Measurements from ENCODE around the gene MFSD8.
"Not testable (repeated sequence)": the region's sequence is repeated elsewhere in the genome, so short reads cannot be mapped to it uniquely, and the experiment has no call there.

MFSD8 gene

DNA sequence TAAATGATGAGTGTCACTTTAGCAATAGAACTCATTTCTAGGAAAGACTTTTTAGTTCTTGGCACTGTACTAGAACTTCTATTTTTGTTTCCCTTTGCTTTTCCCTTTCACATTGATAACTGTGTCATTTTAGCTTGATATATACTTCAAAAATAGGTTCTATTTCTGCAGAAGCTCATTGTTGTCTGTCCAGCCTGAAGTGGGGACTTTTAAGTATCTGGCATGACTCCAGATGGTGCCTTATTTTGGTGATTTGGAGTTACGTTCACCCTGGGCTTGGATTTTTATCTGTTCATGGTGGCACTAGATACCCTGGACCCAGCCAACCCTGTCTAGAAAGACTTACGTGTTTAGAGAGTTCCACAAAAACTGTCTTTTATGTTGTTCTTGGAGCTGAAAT lies 3.6 kb upstream of the MFSD8 start:
- in situ Hi-C loops (cut with HindIII; ENCODE audit: low sequenced_read_pairs), result no loop called here
- DNase-seq (ENCODE audit: low read depth), result no peak
- TF ChIP-seq, protein P1, sequence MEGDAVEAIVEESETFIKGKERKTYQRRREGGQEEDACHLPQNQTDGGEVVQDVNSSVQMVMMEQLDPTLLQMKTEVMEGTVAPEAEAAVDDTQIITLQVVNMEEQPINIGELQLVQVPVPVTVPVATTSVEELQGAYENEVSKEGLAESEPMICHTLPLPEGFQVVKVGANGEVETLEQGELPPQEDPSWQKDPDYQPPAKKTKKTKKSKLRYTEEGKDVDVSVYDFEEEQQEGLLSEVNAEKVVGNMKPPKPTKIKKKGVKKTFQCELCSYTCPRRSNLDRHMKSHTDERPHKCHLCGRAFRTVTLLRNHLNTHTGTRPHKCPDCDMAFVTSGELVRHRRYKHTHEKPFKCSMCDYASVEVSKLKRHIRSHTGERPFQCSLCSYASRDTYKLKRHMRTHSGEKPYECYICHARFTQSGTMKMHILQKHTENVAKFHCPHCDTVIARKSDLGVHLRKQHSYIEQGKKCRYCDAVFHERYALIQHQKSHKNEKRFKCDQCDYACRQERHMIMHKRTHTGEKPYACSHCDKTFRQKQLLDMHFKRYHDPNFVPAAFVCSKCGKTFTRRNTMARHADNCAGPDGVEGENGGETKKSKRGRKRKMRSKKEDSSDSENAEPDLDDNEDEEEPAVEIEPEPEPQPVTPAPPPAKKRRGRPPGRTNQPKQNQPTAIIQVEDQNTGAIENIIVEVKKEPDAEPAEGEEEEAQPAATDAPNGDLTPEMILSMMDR (IDR thresholded peaks at IDR 0.05; ENCODE audit: low read depth, low read length, missing control alignments), result no peak
- no peak overlapping the region for H3K4me3 ChIP-seq (ENCODE audit: low read depth, low read length)

DNA sequence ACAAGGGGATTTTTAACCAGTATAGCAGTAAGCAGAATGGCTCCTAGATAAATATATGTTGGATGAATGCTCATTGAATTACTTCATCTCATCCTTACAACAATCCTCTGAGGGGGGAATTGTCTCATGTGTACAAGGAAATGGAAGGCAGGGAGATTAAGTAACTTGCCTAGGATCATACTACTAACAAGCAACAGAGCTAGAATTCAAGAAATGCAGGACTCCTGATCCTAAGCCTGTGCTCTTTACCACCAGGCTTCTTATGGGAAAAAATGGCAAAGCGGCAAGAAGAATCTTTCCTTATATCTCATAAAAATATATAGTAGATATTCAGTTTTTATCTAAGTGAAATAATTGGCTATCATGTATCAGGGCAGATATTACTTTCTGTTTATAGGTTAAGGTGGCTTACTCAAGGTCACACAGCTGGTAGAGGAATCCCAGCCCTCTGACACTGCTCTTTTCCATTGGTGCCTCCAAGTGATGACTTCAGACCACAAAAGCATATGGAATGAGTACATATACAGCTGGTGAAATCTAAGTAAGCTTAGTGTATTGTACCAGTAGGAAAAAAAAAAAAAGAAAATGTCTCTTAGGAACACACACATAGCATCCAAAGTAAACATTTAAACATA lies 2.3 kb upstream of the MFSD8 start:
- no peak for DNase-seq (ENCODE audit: low read depth)
- in situ Hi-C loops (cut with HindIII; ENCODE audit: low sequenced_read_pairs), result no loop called here
- no peak overlapping the region for H3K4me3 ChIP-seq (ENCODE audit: low read depth, low read length)
- TF ChIP-seq, protein P1 (IDR thresholded peaks at IDR 0.05; ENCODE audit: low read depth, low read length, missing control alignments), result no peak

DNA sequence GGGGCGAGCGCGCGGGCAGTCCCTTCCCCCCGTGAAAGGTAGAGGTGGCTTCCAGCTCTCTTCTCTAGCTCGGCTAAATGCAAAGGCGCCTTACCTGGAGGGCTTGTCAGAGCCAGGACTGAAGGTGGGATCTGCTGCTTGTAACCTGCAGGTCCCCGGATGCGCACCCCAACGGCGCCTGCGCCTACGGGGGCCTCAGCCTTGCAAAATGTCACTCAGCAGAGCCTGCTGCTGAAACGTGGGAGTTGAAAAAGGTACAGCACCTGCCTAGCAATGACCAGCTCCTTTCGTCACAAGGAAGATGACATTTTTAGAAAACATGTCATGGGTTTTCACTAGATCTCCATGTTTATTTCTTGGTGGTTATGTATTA lies 816 bp upstream of the MFSD8 start:
- in situ Hi-C loops (cut with HindIII; ENCODE audit: low sequenced_read_pairs), result no loop called here
- TF ChIP-seq, protein P1 (IDR thresholded peaks at IDR 0.05; ENCODE audit: low read depth, low read length, missing control alignments), result no peak
- DNase-seq (ENCODE audit: low read depth), result no peak
- H3K4me3 ChIP-seq (ENCODE audit: low read depth, low read length), result peak overlapping the region; percentile 99

DNA sequence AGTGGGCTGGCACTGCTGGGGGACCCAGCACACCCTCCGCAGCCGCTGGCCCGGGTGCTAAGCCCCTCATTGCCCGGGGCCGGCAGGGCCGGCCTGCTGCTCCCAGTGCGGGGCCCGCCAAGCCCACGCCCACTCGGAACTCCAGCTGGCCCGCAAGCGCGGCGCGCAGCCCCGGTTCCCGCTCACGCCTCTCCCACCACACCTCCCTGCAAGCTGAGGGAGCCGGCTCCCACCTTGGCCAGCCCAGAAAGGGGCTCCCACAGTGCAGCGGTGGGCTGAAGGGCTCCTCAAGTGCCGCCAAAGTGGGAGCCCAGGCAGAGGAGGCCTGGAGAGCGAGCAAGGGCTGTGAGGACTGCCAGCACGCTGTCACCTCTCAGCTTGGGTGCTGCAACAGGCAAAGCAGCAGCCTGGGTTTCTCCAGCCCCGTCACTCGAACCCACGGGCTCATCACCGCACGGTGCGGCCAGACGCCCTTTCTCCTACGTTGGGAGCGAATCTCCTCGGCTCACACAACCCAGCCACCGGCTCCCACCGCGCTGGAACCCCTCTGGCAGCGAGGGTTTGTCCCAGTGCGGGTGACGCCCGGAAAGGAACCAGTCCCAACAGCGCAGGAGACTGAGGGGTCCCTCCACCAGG lies 429 bp downstream of the MFSD8 start:
- in situ Hi-C loops (cut with HindIII; ENCODE audit: low sequenced_read_pairs); DNase-seq (ENCODE audit: low read depth): not testable (repeated sequence)

DNA sequence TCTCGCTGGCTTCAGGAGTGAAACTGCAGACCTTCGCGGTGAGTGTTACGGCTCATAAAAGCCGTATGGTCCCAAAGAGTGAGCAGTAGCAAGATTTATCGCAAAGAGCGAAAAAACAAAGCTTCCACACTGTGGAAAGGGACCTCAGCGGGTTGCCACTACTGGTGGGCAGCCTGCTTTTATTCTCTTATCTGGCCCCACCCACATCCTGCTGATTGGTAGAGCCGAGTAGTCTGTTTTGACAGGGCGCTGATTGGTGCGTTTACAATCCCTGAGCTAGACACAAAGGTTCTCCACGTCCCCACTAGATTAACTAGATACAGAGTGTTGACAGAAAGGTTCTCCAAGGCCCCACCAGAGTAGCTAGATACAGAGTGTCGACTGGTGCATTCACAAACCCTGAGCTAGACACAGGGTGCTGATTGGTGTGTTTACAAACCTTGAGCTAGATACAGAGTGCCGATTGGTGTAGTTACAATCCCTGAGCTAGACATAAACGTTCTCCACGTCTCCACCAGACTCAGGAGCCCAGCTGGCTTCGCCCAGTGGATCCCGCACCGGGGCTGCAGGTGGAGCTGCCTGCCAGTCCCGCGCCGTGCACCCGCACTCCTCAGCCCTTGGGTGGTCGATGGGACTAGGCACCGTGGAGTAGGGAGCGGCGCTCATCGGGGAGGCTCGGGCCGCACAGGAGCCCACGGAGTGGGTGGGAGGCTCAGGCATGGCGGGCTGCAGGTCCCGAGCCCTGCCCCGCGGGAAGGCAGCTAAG lies 1.2 kb downstream of the MFSD8 start:
- peak overlapping the region; percentile 99 for H3K4me3 ChIP-seq (ENCODE audit: low read depth, low read length)
- DNase-seq (ENCODE audit: low read depth); in situ Hi-C loops (cut with HindIII; ENCODE audit: low sequenced_read_pairs): not testable (repeated sequence)

More for the DNA sequence above, 429 bp downstream of the MFSD8 start:
- H3K4me3 ChIP-seq (ENCODE audit: low read depth, low read length), result peak overlapping the region; percentile 99

DNA sequence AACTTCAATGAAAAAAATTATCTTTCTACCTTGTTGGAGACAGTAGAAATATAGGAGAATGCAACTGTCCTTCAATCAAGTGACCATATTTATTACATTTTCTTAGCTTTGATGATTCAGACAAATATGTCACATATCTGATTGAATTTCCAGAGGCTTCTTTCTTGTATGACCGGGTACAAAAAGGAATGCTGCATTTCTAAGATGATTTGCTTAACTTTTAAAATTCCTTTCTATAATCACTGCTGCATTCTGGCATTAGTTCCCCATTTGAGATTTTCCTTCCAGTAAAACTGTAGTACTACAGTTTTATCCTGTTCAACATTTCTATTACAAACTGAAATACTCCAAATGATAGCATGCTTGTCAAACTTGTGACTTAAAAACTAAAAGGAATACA lies 5.2 kb downstream of the MFSD8 start:
- no peak overlapping the region for H3K4me3 ChIP-seq (ENCODE audit: low read depth, low read length)
- in situ Hi-C loops (cut with HindIII; ENCODE audit: low sequenced_read_pairs), result no loop called here
- no peak for DNase-seq (ENCODE audit: low read depth)
- TF ChIP-seq, protein P1 (IDR thresholded peaks at IDR 0.05; ENCODE audit: low read depth, low read length, missing control alignments), result no peak

- no peak overlapping the region for H3K4me3 ChIP-seq (ENCODE audit: low read depth, low read length)
- no peak for DNase-seq (ENCODE audit: low read depth)
- in situ Hi-C loops (cut with HindIII; ENCODE audit: low sequenced_read_pairs), result no loop called here
- TF ChIP-seq, protein P1 (IDR thresholded peaks at IDR 0.05; ENCODE audit: low read depth, low read length, missing control alignments), result no peak
These were observed 7.9 kb downstream of the MFSD8 start for GRCh38 chr4:127957105-127957504.

Measured in astrocyte of the cerebellum (primary cell).